ENCODE data around the gene PIK3CA.
"Not testable (repeated sequence)": the region's sequence is repeated elsewhere in the genome, so short reads cannot be mapped to it uniquely, and the experiment has no call there.

Gene PIK3CA

DNA sequence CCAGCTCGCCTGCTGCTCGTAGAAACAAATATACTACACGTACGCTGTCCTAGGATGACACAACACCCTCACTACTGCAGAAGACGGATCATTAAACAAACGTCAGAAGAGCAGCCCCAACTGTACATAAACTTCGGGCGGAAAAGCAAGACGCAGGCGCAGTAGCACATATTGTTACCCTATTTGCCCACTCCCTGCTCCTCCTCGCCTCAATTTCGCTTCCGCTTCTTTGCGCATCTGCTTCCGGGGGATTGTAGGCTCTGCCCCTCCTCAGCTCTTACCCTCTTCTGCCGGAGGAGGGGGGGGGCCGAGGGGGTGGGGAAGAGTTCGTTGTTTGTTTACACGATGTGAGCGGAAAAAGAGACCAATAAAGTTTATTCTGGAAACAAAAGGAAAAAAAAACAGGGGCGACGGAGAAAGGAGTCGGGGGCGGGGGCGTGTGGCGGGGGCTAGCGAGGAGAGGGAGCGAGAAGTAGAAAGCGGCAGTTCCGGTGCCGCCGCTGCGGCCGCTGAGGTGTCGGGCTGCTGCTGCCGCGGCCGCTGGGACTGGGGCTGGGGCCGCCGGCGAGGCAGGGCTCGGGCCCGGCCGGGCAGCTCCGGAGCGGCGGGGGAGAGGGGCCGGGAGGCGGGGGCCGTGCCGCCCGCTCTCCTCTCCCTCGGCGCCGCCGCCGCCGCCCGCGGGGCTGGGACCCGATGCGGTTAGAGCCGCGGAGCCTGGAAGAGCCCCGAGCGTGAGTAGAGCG is at the start of gene PIK3CA:
Gene PIK3CA, plus strand, starts transcription at position 485 of the 743 bp plus-strand sequence. CDS start 50,469 bp downstream, outside the sequence.
- DNase-seq = peak; percentile 86 to 92

- DNase-seq = no peak
Observed at GRCh38 chr3:179098388-179099077, 49.6 kb upstream of the PIK3CA start.

DNA sequence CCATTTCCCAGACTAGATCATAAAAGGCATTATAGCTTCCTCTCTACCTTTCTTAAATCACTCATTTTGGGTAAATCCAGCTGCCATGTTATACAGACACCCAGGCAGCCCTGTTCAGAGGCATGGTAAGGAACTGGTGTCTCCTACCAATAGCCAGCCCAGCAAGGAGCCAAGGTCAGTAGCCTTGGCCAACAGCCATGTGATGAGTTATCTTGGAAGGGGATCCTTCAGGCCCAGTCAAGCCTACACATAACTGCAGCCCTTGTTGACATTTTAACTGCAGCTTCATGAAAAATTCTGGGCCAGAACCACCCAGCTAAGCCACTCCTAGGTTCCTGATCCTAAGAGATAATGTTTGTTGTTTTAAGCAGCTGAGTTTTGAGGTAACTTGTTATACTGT is 47.5 kb upstream of the PIK3CA start:
- no peak for DNase-seq

GRCh38 chr3:179105881-179106280 is 42.3 kb upstream of the PIK3CA start:
- no peak for DNase-seq

- no peak for DNase-seq
Observed at GRCh38 chr3:179107617-179108016, 40.5 kb upstream of the PIK3CA start.

DNA sequence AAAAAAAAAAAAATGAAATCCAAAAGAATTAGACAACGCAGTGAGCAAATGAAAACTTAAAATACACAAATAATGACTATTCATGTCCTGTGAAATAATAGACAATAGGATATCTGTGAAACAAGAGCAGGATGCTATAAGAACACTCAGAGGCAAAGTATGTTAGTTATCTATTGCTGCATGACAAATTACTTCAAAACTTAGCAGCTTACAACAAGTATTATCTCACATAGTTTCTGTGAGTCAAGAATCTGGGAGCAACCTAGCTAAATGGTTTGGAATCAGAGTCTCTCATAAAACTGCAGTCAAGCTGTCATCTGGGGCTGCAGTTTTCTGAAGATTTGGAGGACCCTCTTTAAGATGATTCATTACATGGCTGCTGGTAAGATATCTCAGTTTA is 40.1 kb upstream of the PIK3CA start:
- DNase-seq = no peak

DNA sequence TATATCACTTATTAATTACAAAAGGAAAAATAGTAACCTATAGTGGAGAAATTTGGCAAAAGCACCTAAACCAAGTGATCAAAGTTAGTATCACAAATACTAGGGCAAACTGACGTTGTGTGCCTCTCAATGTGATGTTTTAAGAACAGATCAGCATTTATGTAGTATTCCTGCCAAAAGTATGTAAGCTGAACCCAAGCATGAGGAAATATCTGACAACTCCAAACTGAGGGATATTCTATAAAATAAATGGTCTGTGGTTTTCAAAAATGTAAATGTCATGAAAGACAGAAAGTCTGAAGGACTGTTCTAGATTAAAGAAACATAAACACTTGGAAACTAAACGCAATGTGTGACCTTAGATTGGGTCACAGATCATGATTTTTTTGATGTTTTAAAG is 34.3 kb upstream of the PIK3CA start:
- DNase-seq = no peak

DNA sequence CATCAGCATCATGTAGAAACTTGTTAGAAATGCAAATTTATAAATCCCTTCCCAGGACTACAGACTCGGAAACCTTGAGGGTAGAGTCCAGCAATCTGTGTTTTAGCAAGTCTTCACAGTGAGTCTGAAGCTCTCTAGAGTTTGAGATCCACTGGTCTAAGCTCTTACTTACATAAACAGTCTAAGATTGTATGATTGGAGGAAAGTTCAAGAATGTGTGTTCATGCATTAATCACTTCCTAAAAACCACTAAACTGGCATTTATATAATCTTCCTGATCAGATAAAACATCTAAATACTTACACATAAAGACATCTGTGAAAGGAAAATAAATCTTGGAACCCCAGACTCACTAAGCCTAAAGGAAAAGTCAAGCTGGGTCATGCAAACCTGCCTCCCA is 32.7 kb upstream of the PIK3CA start:
- not testable (repeated sequence) for DNase-seq

GRCh38 chr3:179116816-179117215 is 31.3 kb upstream of the PIK3CA start:
- no peak for DNase-seq

DNA sequence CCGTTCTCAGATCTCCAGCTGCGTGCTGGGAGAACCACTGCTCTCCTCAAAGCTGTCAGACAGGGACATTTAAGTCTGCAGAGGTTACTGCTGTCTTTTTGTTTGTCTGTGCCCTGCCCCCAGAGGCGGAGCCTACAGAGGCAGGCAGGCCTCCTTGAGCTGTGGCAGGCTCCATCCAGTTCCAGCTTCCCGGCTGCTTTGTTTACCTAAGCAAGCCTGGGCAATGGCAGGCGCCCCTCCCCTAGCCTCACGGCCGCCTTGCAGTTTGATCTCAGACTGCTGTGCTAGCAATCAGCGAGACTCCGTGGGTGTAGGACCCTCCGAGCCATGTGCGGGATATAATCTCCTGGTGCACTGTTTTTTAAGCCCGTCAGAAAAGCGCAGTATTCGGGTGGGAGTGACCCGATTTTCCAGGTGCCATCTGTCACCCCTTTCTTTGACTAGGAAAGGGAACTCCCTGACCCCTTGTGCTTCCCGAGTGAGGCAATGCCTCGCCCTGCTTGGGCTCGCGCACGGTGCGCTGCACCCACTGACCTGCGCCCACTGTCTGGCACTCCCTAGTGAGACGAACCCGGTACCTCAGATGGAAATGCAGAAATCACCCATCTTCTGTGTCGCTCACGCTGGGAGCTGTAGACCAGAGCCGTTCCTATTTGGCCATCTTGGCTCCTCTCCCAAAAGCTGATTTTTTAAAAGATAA is 15.8 kb upstream of the PIK3CA start:
- not testable (repeated sequence) for DNase-seq

DNA sequence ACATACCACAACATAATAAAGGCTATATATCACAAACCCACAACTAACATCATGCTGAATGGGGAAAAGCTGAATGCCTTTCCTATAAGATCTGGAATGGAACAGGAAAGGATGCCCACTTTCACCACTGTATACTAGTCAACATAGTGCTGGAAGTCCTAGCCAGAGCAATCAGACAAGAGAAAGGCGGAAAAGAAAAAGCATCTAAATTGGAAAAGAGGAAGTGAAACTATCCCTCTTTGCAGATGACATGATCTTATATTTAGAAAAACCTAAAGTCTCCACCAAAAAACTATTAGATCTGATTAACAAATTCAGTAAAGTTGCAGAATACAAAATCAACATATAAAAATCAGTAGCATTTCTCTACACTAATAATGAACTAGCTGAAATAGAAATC is 14.6 kb upstream of the PIK3CA start:
- DNase-seq = no peak

- no peak for DNase-seq
Observed at GRCh38 chr3:179136195-179136594, 12.0 kb upstream of the PIK3CA start.

GRCh38 chr3:179141890-179142289 is 6.3 kb upstream of the PIK3CA start:
- no peak for DNase-seq

DNA sequence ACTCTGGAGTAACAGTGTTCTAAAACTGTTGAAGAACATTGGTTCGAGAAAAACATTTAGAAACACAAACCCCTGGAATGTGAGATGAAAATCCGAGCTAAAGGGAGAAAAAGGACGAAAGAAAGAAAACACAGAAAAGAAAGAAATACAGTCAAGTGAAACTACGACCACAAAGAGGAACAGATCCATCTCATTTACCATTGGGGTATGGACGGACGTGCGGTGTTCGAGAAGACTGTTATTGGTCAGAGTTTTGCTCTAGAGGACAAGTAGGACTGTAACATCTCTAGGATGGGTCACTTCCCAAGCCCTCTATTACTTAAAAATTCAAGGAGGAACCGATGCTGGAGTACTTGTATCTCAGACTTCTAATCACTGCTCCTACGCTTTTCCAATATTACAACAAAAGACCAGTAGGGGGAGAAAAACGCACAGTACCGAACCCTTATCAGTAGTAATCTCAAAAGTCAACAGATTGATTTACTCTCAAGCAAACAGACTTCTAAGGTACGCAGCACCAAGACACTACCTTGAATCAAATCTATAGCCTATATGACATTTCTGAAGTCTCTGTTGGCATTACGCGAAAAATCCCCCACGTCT is 1.1 kb upstream of the PIK3CA start:
- DNase-seq = peak in 1 of 2 experiments; percentile 12

- peak; percentile 77 to 82 for DNase-seq
Observed at GRCh38 chr3:179147514-179147872, 664 bp upstream of the PIK3CA start.

DNA sequence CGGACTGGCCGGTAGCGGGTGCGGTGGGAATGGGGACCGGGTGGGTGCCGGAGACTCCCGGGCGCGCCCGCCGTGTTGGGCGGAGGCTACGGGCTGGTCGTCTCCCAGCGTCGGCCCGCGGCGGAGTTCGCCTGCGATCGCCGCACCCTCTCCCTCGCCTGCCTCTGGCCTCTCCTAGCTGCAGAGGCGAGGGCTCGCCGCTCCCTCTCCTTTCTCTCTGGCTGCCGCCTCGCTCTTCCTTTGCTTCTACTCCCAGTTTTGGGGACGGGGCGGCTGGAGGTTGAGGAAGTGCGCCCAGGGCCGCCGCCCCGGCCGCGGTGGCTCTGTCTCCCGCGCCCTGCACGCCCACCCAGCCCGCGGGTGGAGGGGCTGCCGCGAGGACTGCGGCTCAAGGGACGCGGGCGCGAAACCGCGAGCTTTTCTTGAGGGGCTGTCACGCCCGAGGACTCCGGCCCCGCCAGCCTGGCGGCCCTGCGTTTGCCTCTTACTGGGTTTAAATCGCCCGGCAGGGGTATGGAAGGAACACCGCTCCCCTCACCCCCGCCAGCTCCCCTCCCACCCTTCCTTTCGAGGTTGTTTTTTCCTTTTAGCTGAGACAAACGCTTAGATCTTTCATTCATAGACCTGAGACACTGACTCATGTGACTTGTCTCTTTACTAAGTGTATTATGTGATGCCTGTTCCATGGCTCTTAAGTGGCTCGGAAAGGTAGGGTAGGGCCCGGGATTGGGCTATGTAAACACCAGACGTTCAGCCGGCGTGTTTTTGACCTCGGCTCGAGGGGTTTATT is 654 bp downstream of the PIK3CA start:
- DNase-seq = peak; percentile 46 to 55

DNA sequence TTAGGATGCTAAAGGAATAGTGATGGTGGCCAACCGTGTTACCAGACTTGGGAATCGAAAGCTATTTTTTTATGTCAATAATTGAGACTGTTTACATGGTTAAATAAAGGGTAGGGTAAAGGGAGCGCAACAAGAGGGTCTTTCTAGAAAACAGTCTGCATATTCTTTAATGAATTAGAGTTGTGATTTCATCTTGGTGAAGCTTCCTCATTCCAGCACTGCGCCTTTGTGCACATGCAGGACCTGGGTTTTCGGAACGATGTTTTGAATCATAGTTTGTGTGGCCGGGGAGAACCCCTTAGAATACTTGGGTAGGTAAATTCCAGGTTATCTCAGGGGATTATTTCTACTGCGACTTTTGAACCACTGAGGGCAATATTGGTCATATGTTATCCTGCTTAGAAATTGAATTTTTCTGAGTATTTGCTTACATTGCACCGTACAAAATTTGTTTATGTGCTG is 1.3 kb downstream of the PIK3CA start:
- peak; percentile 33 to 56 for DNase-seq

DNA sequence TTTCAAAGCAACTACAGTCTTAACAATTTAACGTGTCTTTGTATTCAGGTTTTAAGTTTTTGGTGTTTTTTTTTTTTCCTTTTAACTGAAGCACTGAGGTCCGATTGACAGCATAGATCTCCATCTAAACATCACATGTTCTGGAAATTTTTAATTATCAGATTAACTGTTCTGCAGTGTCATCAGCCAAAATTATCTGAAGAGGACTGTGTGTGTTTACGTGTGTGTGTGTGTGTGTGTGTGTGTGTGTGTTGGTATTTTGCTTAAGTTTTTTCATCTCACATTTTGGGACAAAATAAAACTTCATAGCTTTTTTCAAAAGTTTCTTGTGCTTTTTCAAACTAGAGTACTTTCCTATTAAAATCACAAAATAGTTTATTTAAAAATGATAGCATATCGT is 1.8 kb downstream of the PIK3CA start:
- DNase-seq = no peak

GRCh38 chr3:179150610-179151009 is 2.5 kb downstream of the PIK3CA start:
- no peak for DNase-seq

GRCh38 chr3:179151474-179151873 is 3.3 kb downstream of the PIK3CA start:
- DNase-seq = no peak

- no peak for DNase-seq
Observed at GRCh38 chr3:179156170-179156569, 8.0 kb downstream of the PIK3CA start.

GRCh38 chr3:179156775-179157174 is 8.6 kb downstream of the PIK3CA start:
- DNase-seq = no peak
